Fibroblast of the aortic adventitia (primary cell): Measurements from ENCODE around the gene DMKN. TPM values are rescaled to one million over a fixed set of nuclear protein-coding genes. Genes with fewer than 3 reads are reported as not detected.

Source experiments
- DNase-seq: peaks from one replicate; pipeline ENCODE4 v3.0.0-alpha.2; 2010; ENCODE audit warnings: low read depth
- H3K4me3 ChIP-seq: 2 replicates; pipeline ENCODE4 v1.5.1; 2011; ENCODE audit warnings: low read depth, mild to moderate bottlenecking, control low read depth, low read length, moderate library complexity
- total RNA-seq: library from RNA; depleted of rRNA; stranded (reverse); fragments of >200 nt; gene quantifications from 2 replicates; pipeline ENCODE4 v1.2.3, GENCODE V29; 2012; ENCODE audit warnings: low replicate concordance
- TF ChIP-seq, protein P1 (sequence below): IDR thresholded peaks from 2 replicates; pipeline ENCODE4 v1.5.1; 2011; ENCODE audit warnings: mild to moderate bottlenecking, low read length, control low read depth, inconsistent platforms; ENCODE audit not compliant: insufficient read depth

Gene DMKN
- total RNA-seq, 1 donor, result 11.4 TPM

DNA sequence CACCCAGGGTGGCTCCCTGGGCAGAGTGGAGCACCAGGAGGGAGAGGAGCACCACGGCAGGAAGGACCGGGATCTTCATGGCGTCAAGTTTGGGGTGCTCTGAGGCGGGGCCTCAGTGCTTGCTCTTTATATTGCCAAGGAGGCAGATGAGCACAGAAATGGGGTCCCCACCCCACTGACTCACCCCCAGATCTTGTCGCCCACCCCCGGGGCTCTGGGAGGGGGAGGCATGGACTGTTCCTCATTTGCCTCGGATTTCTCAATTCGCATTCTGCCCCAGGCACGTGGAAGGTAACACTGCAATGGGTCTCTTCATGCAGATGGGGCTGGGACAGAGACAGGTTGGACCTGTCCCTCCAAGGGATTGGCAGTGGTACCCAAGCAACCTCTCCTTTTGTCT, 23.1 kb downstream of the DMKN start, which contains the start of gene KRTDAP:
TSS of gene KRTDAP (minus strand) at position 101 of the 400 bp plus-strand sequence. CDS start at position 79, 22 bp downstream.
- no peak for DNase-seq
- H3K4me3 ChIP-seq, result no peak within 1 kb of the TSS
- TF ChIP-seq, protein P1, sequence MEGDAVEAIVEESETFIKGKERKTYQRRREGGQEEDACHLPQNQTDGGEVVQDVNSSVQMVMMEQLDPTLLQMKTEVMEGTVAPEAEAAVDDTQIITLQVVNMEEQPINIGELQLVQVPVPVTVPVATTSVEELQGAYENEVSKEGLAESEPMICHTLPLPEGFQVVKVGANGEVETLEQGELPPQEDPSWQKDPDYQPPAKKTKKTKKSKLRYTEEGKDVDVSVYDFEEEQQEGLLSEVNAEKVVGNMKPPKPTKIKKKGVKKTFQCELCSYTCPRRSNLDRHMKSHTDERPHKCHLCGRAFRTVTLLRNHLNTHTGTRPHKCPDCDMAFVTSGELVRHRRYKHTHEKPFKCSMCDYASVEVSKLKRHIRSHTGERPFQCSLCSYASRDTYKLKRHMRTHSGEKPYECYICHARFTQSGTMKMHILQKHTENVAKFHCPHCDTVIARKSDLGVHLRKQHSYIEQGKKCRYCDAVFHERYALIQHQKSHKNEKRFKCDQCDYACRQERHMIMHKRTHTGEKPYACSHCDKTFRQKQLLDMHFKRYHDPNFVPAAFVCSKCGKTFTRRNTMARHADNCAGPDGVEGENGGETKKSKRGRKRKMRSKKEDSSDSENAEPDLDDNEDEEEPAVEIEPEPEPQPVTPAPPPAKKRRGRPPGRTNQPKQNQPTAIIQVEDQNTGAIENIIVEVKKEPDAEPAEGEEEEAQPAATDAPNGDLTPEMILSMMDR, result no peak

GRCh38 chr19:35488677-35489076, 24.8 kb downstream of the DMKN start:
- no peak for DNase-seq
- no peak overlapping the region for H3K4me3 ChIP-seq
- TF ChIP-seq, protein P1, result no peak

DNA sequence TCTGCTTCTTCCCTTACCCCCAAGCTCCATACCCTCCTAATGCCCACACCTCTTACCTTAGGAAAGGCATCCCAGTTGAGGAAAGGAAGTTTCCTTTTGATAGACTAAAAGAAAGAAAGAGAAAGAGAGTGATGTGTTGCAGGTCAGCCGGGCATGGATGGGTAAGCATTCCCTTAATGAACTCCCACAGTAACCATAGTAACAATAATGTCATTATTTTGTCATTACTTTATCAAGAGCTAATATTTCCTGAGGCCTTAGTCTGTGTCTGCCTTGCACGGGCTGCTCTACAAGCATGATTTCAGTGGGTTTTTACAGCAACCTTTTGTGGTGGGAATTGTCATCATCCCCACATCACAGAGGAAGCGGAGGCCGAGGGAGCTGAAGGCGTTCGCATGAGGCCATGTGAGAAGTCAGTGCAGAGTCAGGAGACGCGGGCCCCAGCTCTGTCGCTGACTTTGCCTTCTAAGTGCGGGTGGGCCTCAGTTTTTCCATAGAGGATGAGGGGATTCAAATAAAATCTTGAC, 25.7 kb downstream of the DMKN start:
- no peak for DNase-seq
- no peak overlapping the region for H3K4me3 ChIP-seq
- TF ChIP-seq, protein P1, result no peak

- no peak overlapping the region for H3K4me3 ChIP-seq
- TF ChIP-seq, protein P1, result no peak
- no peak for DNase-seq
These were observed 27.2 kb downstream of the DMKN start for GRCh38 chr19:35486268-35486708.

DNA sequence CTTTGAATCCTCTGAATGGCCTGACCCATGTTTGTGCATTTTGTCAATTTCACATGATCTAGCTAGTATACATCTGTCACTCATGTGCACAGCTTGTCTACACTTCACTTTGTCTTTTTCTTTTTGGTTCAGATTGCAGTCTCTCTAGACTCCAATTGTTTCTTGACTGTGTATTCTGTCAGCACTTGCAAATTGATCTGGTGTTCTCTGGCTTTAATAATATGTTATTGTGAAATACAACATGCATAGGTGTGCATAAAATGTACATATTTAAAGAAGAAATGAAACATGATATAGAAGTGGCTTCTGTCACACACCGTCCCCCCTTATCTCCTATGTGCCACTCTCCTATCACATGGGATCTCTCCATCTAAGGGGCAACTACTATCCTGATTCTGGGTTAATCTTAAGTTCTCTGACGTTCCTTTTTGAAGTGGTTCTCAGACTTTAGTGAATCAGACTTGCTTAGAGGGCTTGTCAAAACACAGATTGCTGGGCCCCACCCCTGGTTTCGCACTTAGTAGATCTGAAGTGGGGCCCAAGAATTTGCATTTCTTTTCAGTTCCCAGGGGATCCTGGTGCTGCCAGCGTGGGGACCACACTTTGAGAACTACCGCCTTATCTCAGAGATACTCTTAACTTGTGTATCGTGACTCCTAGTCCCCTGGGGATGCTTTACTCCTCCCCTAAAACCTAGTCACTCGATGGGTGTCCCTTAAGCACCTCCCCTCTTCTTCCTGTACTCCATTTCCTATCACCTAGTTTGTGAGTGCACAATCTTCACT, 29.0 kb downstream of the DMKN start:
- DNase-seq, result no peak

DNA sequence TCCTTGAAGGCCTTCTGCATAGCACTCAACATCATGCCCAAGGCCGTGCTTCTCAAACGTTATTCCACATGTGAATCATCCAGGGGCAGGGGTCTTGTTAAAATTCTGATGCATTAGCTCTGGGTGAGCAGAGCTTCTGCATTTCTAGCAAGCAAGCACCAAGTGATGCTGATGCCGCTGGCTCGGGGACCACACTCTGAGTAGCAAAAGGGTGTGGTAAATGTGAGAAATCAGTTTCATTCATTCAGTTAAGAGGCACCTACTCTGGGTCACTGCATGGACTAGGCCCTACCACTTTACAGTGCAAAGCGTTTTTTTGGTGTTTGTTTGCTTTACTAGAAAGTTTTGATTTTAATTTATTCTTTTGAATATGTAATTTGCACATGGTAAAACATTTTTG, 30.4 kb downstream of the DMKN start:
- TF ChIP-seq, protein P1, result no peak
- no peak overlapping the region for H3K4me3 ChIP-seq
- no peak for DNase-seq

More for the DNA sequence above, 29.0 kb downstream of the DMKN start:
- no peak overlapping the region for H3K4me3 ChIP-seq
- TF ChIP-seq, protein P1, result no peak
